ENCODE measurements around the gene PCYOX1L.

PCYOX1L gene

GRCh38 chr5:149337736-149338135 is 20.1 kb upstream of the PCYOX1L start:
- no peak for DNase-seq (ENCODE audit: low read depth in 2 of 2)

GRCh38 chr5:149338364-149338763 is 19.5 kb upstream of the PCYOX1L start:
- no peak for DNase-seq (ENCODE audit: low read depth in 2 of 2)

GRCh38 chr5:149340920-149341319 is 16.9 kb upstream of the PCYOX1L start:
- no peak for DNase-seq (ENCODE audit: low read depth in 2 of 2)

GRCh38 chr5:149341876-149342275 is 16.0 kb upstream of the PCYOX1L start:
- no peak for DNase-seq (ENCODE audit: low read depth in 2 of 2)

- DNase-seq (ENCODE audit: low read depth in 2 of 2): no peak
Measured at GRCh38 chr5:149344151-149344550, 13.7 kb upstream of the PCYOX1L start.

GRCh38 chr5:149345147-149345891 is 12.5 kb upstream of the PCYOX1L start, which contains the start of gene GRPEL2:
Gene GRPEL2 (plus strand): TSS chr5:149345499. CDS start chr5:149345540, 41 bp downstream.
- DNase-seq (ENCODE audit: low read depth in 2 of 2): peak; percentile 68 to 77

GRCh38 chr5:149345892-149346222 is 12.0 kb upstream of the PCYOX1L start:
- no peak for DNase-seq (ENCODE audit: low read depth in 2 of 2)

GRCh38 chr5:149348518-149348917 is 9.3 kb upstream of the PCYOX1L start:
- DNase-seq (ENCODE audit: low read depth in 2 of 2): no peak

- DNase-seq (ENCODE audit: low read depth in 2 of 2): no peak
Measured at GRCh38 chr5:149349382-149349781, 8.5 kb upstream of the PCYOX1L start.

GRCh38 chr5:149352169-149352568 is 5.7 kb upstream of the PCYOX1L start:
- DNase-seq (ENCODE audit: low read depth in 2 of 2): no peak

- DNase-seq (ENCODE audit: low read depth in 2 of 2): no peak
Measured at GRCh38 chr5:149353911-149354310, 3.9 kb upstream of the PCYOX1L start.

GRCh38 chr5:149355688-149356087 is 2.2 kb upstream of the PCYOX1L start:
- DNase-seq (ENCODE audit: low read depth in 2 of 2): no peak

GRCh38 chr5:149356391-149356790 is 1.5 kb upstream of the PCYOX1L start:
- DNase-seq (ENCODE audit: low read depth in 2 of 2): no peak

GRCh38 chr5:149358294-149358651 is 427 bp downstream of the PCYOX1L start:
- no peak for DNase-seq (ENCODE audit: low read depth in 2 of 2)

- no peak for DNase-seq (ENCODE audit: low read depth in 2 of 2)
Measured at GRCh38 chr5:149358868-149359495, 1.1 kb downstream of the PCYOX1L start.

- DNase-seq (ENCODE audit: low read depth in 2 of 2): no peak
Measured at GRCh38 chr5:149360272-149360671, 2.4 kb downstream of the PCYOX1L start.

- DNase-seq (ENCODE audit: low read depth in 2 of 2): no peak
Measured at GRCh38 chr5:149362541-149362940, 4.7 kb downstream of the PCYOX1L start.

- DNase-seq (ENCODE audit: low read depth in 2 of 2): no peak
Measured at GRCh38 chr5:149363358-149363757, 5.5 kb downstream of the PCYOX1L start.

GRCh38 chr5:149363936-149364335 is 6.1 kb downstream of the PCYOX1L start:
- no peak for DNase-seq (ENCODE audit: low read depth in 2 of 2)

GRCh38 chr5:149364719-149365118 is 6.9 kb downstream of the PCYOX1L start:
- no peak for DNase-seq (ENCODE audit: low read depth in 2 of 2)

GRCh38 chr5:149365418-149365817 is 7.6 kb downstream of the PCYOX1L start:
- DNase-seq (ENCODE audit: low read depth in 2 of 2): no peak

- DNase-seq (ENCODE audit: low read depth in 2 of 2): no peak
Measured at GRCh38 chr5:149366169-149366729, 8.4 kb downstream of the PCYOX1L start.

- DNase-seq (ENCODE audit: low read depth in 2 of 2): peak in 1 of 2 donors; percentile 36
Measured at GRCh38 chr5:149367249-149367971, 9.6 kb downstream of the PCYOX1L start.

Data from stimulated activated CD4-positive, alpha-beta T cell treated with anti-CD3 and anti-CD28 coated beads, Interleukin-1b, Interleukin-23, amount 100 ng/mL, for 1 hour (primary cell).